ENCODE measurements around the gene PLEKHG4B.
A peak's percentile ranks its signal among the peaks of the same experiment; 100 is the strongest.
"Not testable (repeated sequence)": the region's sequence is repeated elsewhere in the genome, so short reads cannot be mapped to it uniquely, and the experiment has no call there.

Gene PLEKHG4B

GRCh38 chr5:204966-205670, 113.2 kb downstream of the PLEKHG4B start:
- no peak for DNase-seq

- no peak for DNase-seq
Measured at GRCh38 chr5:206406-206805, 114.4 kb downstream of the PLEKHG4B start.

GRCh38 chr5:206927-207536, 115.1 kb downstream of the PLEKHG4B start:
- DNase-seq: no peak

- no peak for DNase-seq
Measured at GRCh38 chr5:207599-207998, 115.6 kb downstream of the PLEKHG4B start.

- no peak for DNase-seq
Measured at GRCh38 chr5:208449-209114, 116.6 kb downstream of the PLEKHG4B start.

GRCh38 chr5:213803-214395, 121.9 kb downstream of the PLEKHG4B start:
- no peak for DNase-seq

GRCh38 chr5:215256-215655, 123.3 kb downstream of the PLEKHG4B start:
- DNase-seq: not testable (repeated sequence)

- not testable (repeated sequence) for DNase-seq
Measured at GRCh38 chr5:216076-216475, 124.1 kb downstream of the PLEKHG4B start.

- peak; percentile 97 for DNase-seq
Measured at GRCh38 chr5:217494-218456, 125.8 kb downstream of the PLEKHG4B start, which contains the start of the genes CCDC127 and SDHA. TSS of gene CCDC127 (minus strand) at chr5:218153. CDS start at chr5:216849, 1,304 bp downstream. TSS of gene SDHA (plus strand) at chr5:218320. CDS start at chr5:218356, 36 bp downstream.

- DNase-seq: no peak
Measured at GRCh38 chr5:218457-219291, 126.7 kb downstream of the PLEKHG4B start.

- DNase-seq: peak; percentile 13
Measured at GRCh38 chr5:219460-219863, 127.5 kb downstream of the PLEKHG4B start.

- peak; percentile 35 for DNase-seq
Measured at GRCh38 chr5:219991-220390, 128.0 kb downstream of the PLEKHG4B start.

- DNase-seq: not testable (repeated sequence)
Measured at GRCh38 chr5:222951-223715, 131.2 kb downstream of the PLEKHG4B start.

- DNase-seq: no peak
Measured at GRCh38 chr5:223791-224190, 131.8 kb downstream of the PLEKHG4B start.

- no peak for DNase-seq
Measured at GRCh38 chr5:225334-225733, 133.4 kb downstream of the PLEKHG4B start.

GRCh38 chr5:227375-227774, 135.4 kb downstream of the PLEKHG4B start:
- not testable (repeated sequence) for DNase-seq

- DNase-seq: no peak
Measured at GRCh38 chr5:228886-229285, 136.9 kb downstream of the PLEKHG4B start.

- no peak for DNase-seq
Measured at GRCh38 chr5:230711-231110, 138.7 kb downstream of the PLEKHG4B start.

- no peak for DNase-seq
Measured at GRCh38 chr5:231661-232060, 139.7 kb downstream of the PLEKHG4B start.

- not testable (repeated sequence) for DNase-seq
Measured at GRCh38 chr5:233426-233825, 141.5 kb downstream of the PLEKHG4B start.

Measured in central memory CD4-positive, alpha-beta T cell (primary cell).